AG09309 (cell line): ENCODE data around the gene GIMAP5.

Experiments used
- DNase-seq: peaks from one replicate; pipeline ENCODE4 v3.0.0-alpha.2; 2010; ENCODE audit warnings: low read depth
- H3K4me3 ChIP-seq: 2 replicates; pipeline ENCODE4 v1.5.1; 2011; ENCODE audit warnings: mild to moderate bottlenecking, low read depth, low read length, moderate library complexity; ENCODE audit not compliant: control insufficient read depth
- CTCF ChIP-seq: IDR thresholded peaks from 2 replicates; pipeline ENCODE4 v1.5.1; 2011; ENCODE audit warnings: mild to moderate bottlenecking, low read depth, low read length, inconsistent platforms; ENCODE audit not compliant: insufficient read depth, control insufficient read depth; ENCODE audit errors: missing control alignments

The GIMAP5 gene

GRCh38 chr7:150723467-150723866 lies 13.8 kb upstream of the GIMAP5 start:
- no peak for DNase-seq
- no peak overlapping the region for H3K4me3 ChIP-seq
- no peak for TF ChIP-seq CTCF

DNA sequence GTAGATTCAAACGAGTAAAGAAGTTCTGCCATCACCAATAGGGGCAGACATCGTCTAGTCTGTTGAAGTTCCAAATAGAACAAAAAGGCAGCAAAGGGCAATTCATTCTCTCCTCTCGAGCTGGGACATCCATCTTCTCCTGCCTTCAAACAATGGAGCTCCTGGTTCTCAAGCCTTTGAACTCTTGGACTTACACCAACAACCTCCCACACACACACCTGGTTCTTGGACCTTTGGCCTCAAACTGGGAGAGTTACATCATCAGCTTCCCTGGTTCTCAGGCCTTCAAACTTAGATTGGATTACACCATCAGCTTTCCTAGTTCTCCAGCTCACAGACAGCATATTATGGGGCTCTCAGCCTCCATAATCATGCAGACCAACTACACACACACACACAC lies 9.8 kb upstream of the GIMAP5 start:
- no peak for TF ChIP-seq CTCF
- no peak overlapping the region for H3K4me3 ChIP-seq
- no peak for DNase-seq

DNA sequence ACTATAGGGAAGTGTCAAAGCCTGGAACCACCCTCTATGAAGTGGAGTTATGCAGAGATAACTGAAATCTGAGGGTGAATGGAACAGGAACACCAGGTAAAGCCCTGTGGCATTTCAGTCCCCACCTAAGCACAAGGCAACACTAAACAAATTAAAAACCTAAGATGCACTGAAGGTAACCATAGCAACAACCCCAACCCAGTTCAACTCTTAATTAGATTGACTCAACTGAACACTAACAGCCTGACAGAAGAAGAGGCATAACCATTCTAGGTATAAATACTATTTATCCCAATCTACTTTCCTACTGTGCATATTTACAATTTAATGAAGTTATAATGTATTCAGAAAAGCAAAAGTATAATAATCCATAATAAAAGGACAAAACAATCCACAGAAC lies 9.2 kb upstream of the GIMAP5 start:
- H3K4me3 ChIP-seq, result no peak overlapping the region
- TF ChIP-seq CTCF, result no peak
- DNase-seq, result no peak

DNA sequence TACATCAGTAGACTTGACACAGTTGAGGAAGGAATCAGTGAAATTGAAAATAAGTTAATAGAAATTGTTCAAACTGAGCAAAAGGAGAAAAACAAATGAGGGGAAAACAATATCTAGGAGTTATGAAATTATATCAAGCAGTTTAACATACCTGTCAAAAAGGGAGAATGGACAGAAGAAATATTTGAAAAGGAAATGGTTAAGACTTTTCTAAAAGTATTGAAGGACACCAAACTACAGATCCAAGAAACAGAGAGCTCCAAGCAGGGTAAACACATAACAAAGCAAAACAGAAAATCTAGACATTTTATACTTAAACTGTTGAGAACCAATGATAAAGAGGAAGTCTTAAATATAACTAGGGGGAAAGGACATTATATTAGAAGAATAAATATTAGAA lies 8.6 kb upstream of the GIMAP5 start:
- no peak for TF ChIP-seq CTCF
- H3K4me3 ChIP-seq, result no peak overlapping the region
- DNase-seq, result no peak

- TF ChIP-seq CTCF, result no peak
- no peak for DNase-seq
- H3K4me3 ChIP-seq, result no peak overlapping the region
Observed at GRCh38 chr7:150731916-150732315, 5.3 kb upstream of the GIMAP5 start.

DNA sequence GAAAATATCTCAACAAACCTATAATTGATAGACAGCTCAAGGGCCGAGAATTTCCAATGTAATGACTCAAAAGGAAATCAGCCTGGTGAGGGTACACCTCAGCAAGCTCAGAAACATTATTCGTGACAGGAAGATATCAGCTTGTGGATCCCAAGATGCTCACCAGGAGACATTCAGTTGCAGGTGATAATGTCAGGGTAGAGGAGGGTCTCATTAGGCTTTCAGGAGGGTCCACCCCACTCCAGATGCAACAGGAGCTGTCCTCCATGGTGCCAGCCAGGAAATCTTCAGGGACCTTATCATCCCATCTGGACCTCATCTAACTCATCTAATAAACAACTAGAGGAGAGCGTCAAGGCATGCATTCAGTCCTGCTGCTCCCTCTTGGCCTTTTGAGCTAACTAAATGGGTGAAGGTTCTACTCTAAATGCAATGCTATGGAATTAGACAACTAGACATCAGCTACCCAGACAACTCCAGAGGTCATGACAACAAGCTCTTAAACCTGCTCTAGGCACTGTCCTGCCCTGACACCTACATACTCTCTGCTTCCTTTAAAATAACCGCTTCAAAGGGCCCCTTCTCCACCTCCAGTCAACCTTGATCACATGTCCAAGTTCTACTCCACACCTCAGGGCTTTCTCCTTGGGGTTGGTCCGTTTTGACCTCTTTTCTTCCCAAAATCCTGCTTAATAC lies 4.3 kb upstream of the GIMAP5 start:
- H3K4me3 ChIP-seq, result no peak overlapping the region
- no peak for TF ChIP-seq CTCF
- no peak for DNase-seq
